HL-60 (cell line): ENCODE results near the gene ATG2B.

Source experiments
- GABPA ChIP-seq: IDR thresholded peaks from 2 replicates; pipeline ENCODE4 v1.6.1; 2012; ENCODE audit warnings: low read depth
- POLR2AphosphoS5 ChIP-seq: IDR thresholded peaks from 2 replicates; pipeline ENCODE4 v1.6.1; 2012; ENCODE audit warnings: low read depth
- TF ChIP-seq, protein P1 (sequence below): IDR thresholded peaks from one replicate; pipeline ENCODE4 v1.5.1; 2011; ENCODE audit warnings: low read length, control low read depth, inconsistent platforms; ENCODE audit not compliant: insufficient read depth

DNA sequence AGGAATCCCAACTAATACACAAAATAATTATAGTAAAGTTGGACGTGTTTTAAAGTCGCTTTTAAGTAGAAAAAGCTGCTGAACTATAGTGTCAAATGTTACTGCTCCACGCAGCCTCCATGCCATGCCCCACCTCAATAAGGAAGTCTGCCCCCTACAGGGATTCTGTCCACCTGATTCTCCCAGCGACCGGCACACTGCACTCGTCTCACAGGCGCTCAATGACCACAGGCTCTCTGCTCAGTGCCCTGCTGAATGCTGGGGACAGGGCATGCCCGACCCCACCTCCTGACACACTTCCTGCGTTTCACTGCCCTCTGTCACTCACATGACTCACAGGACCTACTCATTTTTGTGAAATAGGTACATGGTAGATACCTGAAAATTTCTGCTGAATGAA lies 58.2 kb downstream of the ATG2B start:
- TF ChIP-seq, protein P1, sequence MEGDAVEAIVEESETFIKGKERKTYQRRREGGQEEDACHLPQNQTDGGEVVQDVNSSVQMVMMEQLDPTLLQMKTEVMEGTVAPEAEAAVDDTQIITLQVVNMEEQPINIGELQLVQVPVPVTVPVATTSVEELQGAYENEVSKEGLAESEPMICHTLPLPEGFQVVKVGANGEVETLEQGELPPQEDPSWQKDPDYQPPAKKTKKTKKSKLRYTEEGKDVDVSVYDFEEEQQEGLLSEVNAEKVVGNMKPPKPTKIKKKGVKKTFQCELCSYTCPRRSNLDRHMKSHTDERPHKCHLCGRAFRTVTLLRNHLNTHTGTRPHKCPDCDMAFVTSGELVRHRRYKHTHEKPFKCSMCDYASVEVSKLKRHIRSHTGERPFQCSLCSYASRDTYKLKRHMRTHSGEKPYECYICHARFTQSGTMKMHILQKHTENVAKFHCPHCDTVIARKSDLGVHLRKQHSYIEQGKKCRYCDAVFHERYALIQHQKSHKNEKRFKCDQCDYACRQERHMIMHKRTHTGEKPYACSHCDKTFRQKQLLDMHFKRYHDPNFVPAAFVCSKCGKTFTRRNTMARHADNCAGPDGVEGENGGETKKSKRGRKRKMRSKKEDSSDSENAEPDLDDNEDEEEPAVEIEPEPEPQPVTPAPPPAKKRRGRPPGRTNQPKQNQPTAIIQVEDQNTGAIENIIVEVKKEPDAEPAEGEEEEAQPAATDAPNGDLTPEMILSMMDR = no peak
- TF ChIP-seq POLR2AphosphoS5 (no peak), GABPA (no peak)
